ENCODE measurements around the gene C12orf42. TPM values are rescaled to one million over a fixed set of nuclear protein-coding genes. Genes with fewer than 3 reads are reported as not detected.

Gene C12orf42
- total and polyA plus RNA-seq, 2 experiments from 2014 or later, result not detected

- no peak overlapping the region for H3K27ac ChIP-seq
- H3K36me3 ChIP-seq, result no peaks in the 10 kb centered on the region
- no peaks in the 10 kb centered on the region for H3K4me1 ChIP-seq (ENCODE audit: low read depth)
- TF ChIP-seq CTCF (IDR thresholded peaks at IDR 0.05; ENCODE audit: low read depth, low read length), result no peak
- H3K4me3 ChIP-seq, result no peak overlapping the region
- H3K27me3 ChIP-seq, result no peaks in the 10 kb centered on the region
- DNase-seq (ENCODE audit: low read depth in 1 of 2, low spot score in 1 of 2), result no peak
- no peaks in the 10 kb centered on the region for H3K9me3 ChIP-seq (ENCODE audit: low read depth)
These were observed 113.6 kb downstream of the C12orf42 start for GRCh38 chr12:103382119-103382518.

GRCh38 chr12:103379670-103380069 lies 116.1 kb downstream of the C12orf42 start:
- no peaks in the 10 kb centered on the region for H3K27me3 ChIP-seq
- DNase-seq (ENCODE audit: low read depth in 1 of 2, low spot score in 1 of 2), result no peak
- no peak overlapping the region for H3K27ac ChIP-seq
- no peak overlapping the region for H3K4me3 ChIP-seq
- no peak for TF ChIP-seq CTCF (IDR thresholded peaks at IDR 0.05; ENCODE audit: low read depth, low read length)
- no peaks in the 10 kb centered on the region for H3K36me3 ChIP-seq
- H3K4me1 ChIP-seq (ENCODE audit: low read depth), result no peaks in the 10 kb centered on the region
- H3K9me3 ChIP-seq (ENCODE audit: low read depth), result no peaks in the 10 kb centered on the region

GRCh38 chr12:103373088-103373523 lies 122.7 kb downstream of the C12orf42 start:
- no peak for TF ChIP-seq CTCF (IDR thresholded peaks at IDR 0.05; ENCODE audit: low read depth, low read length)
- no peak for DNase-seq (ENCODE audit: low read depth in 1 of 2, low spot score in 1 of 2)
- H3K36me3 ChIP-seq, result no peaks in the 10 kb centered on the region
- H3K4me3 ChIP-seq, result no peak overlapping the region
- peaks cover 3% of the 10 kb centered on the region for H3K9me3 ChIP-seq (ENCODE audit: low read depth)
- no peaks in the 10 kb centered on the region for H3K27me3 ChIP-seq
- H3K27ac ChIP-seq, result no peak overlapping the region
- H3K4me1 ChIP-seq (ENCODE audit: low read depth), result no peaks in the 10 kb centered on the region

- H3K27ac ChIP-seq, result no peak overlapping the region
- no peak for DNase-seq (ENCODE audit: low read depth in 1 of 2, low spot score in 1 of 2)
- no peak for TF ChIP-seq CTCF (IDR thresholded peaks at IDR 0.05; ENCODE audit: low read depth, low read length)
These were observed 125.8 kb downstream of the C12orf42 start for GRCh38 chr12:103369929-103370328.

GRCh38 chr12:103368167-103368566 lies 127.6 kb downstream of the C12orf42 start:
- H3K36me3 ChIP-seq, result no peaks in the 10 kb centered on the region
- peaks cover 3% of the 10 kb centered on the region for H3K9me3 ChIP-seq (ENCODE audit: low read depth)
- TF ChIP-seq CTCF (IDR thresholded peaks at IDR 0.05; ENCODE audit: low read depth, low read length), result no peak
- no peaks in the 10 kb centered on the region for H3K27me3 ChIP-seq
- H3K4me3 ChIP-seq, result no peak overlapping the region
- no peaks in the 10 kb centered on the region for H3K4me1 ChIP-seq (ENCODE audit: low read depth)
- DNase-seq (ENCODE audit: low read depth in 1 of 2, low spot score in 1 of 2), result no peak
- no peak overlapping the region for H3K27ac ChIP-seq

More at GRCh38 chr12:103369929-103370328, 125.8 kb downstream of the C12orf42 start:
- no peaks in the 10 kb centered on the region for H3K4me1 ChIP-seq (ENCODE audit: low read depth)
- no peaks in the 10 kb centered on the region for H3K27me3 ChIP-seq
- H3K4me3 ChIP-seq, result no peak overlapping the region
- peaks cover 3% of the 10 kb centered on the region for H3K9me3 ChIP-seq (ENCODE audit: low read depth)
- H3K36me3 ChIP-seq, result no peaks in the 10 kb centered on the region

GRCh38 chr12:103354403-103354802 lies 141.4 kb downstream of the C12orf42 start:
- Histone ChIP-seq H3K4me3 (no peak overlapping the region), H3K9me3 (ENCODE audit: low read depth) (no peaks in the 10 kb centered on the region), H3K4me1 (ENCODE audit: low read depth) (no peaks in the 10 kb centered on the region), H3K27me3 (no peaks in the 10 kb centered on the region), H3K27ac (no peak overlapping the region), H3K36me3 (no peaks in the 10 kb centered on the region)
- no peak for DNase-seq (ENCODE audit: low read depth in 1 of 2, low spot score in 1 of 2)
- no peak for TF ChIP-seq CTCF (IDR thresholded peaks at IDR 0.05; ENCODE audit: low read depth, low read length)

Data from cardiac muscle cell (in vitro differentiated cells and primary cell).